Adrenal gland (tissue), 5 donors: Measurements from ENCODE around the gene SLC4A7.

Source experiments
- CTCF ChIP-seq, 6 experiments: fragments of 450-650 bp in 4 of 6; fragments of 200-600 bp in 2 of 6; sonication (generic) in 1 of 6; IDR thresholded peaks; 1 replicate in 5 of 6; 2 replicates in 1 of 6; pipeline versions ENCODE4 v1.5.1 to v1.8.0; 2016 to 2021; ENCODE audit warnings: antibody characterized with exemption in 6 of 6, mild to moderate bottlenecking in 2 of 6, moderate library complexity in 1 of 6
- POLR2A ChIP-seq, 2 donors: fragments of 450-650 bp; IDR thresholded peaks; one replicate each; pipeline ENCODE4 v1.6.1; 2017; ENCODE audit warnings: antibody characterized with exemption in 2 of 2, mild to moderate bottlenecking in 2 of 2, moderate library complexity in 1 of 2
- donor health status: DM: no; HTN: no; CAD: no.

GRCh38 chr3:27486336-27486735 lies 2.2 kb upstream of the SLC4A7 start:
- TF ChIP-seq CTCF (IDR thresholded peaks at IDR 0.05) = no peak
- no peak for TF ChIP-seq POLR2A (IDR thresholded peaks at IDR 0.05)
